Measurements from ENCODE around the gene LRRC23.

- TF ChIP-seq, protein P1, sequence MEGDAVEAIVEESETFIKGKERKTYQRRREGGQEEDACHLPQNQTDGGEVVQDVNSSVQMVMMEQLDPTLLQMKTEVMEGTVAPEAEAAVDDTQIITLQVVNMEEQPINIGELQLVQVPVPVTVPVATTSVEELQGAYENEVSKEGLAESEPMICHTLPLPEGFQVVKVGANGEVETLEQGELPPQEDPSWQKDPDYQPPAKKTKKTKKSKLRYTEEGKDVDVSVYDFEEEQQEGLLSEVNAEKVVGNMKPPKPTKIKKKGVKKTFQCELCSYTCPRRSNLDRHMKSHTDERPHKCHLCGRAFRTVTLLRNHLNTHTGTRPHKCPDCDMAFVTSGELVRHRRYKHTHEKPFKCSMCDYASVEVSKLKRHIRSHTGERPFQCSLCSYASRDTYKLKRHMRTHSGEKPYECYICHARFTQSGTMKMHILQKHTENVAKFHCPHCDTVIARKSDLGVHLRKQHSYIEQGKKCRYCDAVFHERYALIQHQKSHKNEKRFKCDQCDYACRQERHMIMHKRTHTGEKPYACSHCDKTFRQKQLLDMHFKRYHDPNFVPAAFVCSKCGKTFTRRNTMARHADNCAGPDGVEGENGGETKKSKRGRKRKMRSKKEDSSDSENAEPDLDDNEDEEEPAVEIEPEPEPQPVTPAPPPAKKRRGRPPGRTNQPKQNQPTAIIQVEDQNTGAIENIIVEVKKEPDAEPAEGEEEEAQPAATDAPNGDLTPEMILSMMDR (IDR thresholded peaks at IDR 0.05): no peak
- no peak for TF ChIP-seq POLR2A (IDR thresholded peaks at IDR 0.05)
Measured at GRCh38 chr12:6860942-6861341, 43.7 kb upstream of the LRRC23 start.
